HG02763 (cell line): Measurements from ENCODE around the gene MGAT4A.
"Not testable (repeated sequence)": the region's sequence is repeated elsewhere in the genome, so short reads cannot be mapped to it uniquely, and the experiment has no call there.

ENCODE experiments used
- ATAC-seq: cut with Tn5 transposase; IDR thresholded peaks from one replicate; pipeline ENCODE4 v1.9.1; 2021; ENCODE audit warnings: mild to moderate bottlenecking, moderate library complexity; ENCODE audit not compliant: unreplicated experiment

The MGAT4A gene

GRCh38 chr2:98730707-98731040, 258 bp downstream of the MGAT4A start:
- ATAC-seq, result peak; percentile 41

DNA sequence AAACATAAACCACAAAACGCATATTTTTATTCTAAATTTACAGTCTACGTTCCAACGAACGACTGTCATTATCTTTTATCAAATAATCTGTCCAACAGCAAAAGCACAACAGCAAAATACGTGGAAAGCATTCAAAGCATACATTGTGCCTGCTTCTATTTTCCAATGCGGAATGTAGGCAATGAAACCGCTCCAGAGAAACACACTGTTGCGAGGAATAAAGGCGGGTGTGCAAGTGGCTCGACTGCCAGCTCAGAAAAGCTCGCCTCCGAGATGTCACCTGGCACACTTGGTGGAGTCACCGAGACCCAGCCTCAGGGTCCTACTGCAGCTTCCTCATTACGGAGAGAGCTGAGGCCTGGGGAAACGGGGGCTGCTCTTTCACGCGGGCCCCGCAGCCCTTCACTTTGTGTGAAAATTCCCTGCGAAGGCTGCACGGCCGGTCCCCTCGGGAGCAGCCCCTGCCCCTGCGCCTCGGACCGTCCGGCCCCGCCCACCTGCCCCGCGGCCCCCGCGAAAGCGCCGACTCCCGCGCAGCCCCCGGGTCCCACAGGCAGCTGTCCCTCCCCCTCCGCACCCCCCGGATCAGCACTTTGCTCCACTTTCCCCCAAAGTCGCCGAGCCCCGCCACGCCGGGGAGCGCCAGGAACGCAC, 752 bp downstream of the MGAT4A start:
- no peak for ATAC-seq

GRCh38 chr2:98729652-98730051, 1.3 kb downstream of the MGAT4A start:
- ATAC-seq, result no peak

DNA sequence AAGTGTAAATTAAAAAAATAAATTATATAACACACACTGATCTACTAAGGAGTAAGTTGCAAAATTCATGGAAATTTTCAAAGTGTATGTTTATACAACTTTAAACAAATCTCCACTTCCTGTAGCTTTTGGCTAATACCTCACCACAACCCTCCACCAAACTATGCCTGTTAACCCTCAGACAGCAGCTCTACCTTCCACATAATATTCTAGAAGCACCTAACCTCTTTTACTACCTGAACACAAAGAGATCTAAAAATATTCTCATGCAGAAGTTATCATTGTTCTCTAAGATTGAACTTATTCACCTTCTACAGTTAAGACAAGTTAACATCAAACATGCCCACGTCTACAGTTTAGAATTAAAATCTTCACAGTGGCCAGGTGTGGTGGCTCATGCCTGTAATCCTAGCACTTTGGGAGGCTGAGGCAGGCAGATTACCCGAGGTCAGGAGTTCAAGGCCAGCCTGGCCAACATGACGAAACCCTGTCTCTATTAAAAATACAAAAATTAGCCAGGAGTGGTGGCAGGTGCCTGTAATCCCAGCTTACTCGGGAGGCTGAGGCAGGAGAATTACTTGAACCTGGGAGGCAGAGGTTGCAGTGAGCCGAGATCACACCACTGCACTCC, 2.7 kb downstream of the MGAT4A start:
- ATAC-seq, result not testable (repeated sequence)

- ATAC-seq, result no peak
Measured at GRCh38 chr2:98727369-98728087, 3.4 kb downstream of the MGAT4A start.

DNA sequence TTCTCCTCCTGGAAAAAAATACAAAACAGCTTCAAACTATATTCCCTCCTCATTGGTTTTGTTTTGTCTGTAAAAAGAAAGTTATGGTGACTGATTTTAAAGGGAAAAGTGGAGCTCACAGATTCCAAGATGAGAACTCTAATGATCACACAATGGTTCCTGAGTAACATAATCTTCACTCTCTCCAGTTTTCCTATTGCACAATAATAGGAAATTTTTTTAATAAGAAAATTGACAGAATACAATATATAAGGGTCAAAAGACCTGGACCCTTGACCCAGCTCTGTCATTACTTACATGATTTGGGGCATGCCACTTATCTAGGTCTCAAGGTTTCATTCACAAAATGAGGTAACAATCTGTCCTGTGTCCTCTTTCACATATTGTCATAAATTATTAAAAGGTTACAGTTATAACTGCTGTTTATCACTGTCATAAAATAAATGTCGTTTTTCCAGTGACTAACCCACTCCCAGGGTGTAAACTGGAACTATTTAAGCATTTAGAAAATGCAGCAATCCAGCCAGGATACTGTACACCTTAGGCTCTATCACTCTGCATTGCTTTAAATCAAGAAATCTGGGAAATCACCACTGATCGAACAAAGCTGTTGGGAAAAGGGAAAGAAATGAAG, 4.1 kb downstream of the MGAT4A start:
- no peak for ATAC-seq

GRCh38 chr2:98726205-98726604, 4.7 kb downstream of the MGAT4A start:
- ATAC-seq, result no peak

DNA sequence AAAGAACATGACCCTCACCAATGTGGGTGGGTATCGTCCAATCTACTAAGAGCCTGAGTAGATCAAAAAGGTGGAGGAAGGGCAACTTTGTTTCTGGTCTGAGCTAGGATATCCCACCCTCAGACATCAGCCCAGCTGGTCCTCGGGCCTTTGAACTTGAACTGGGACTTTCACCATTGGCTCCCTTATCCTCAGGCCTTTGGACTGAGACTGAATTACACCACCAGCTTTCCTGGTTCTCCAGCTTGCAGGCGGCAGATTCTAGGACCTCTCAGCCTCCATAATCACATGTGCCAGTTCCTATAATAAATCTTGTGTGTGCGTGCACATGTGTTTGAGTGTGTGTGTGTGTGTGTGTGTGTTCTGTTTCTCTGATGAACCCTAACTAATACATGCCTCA, 10.6 kb downstream of the MGAT4A start:
- ATAC-seq, result no peak

- no peak for ATAC-seq
Measured at GRCh38 chr2:98717621-98718020, 13.3 kb downstream of the MGAT4A start.

- no peak for ATAC-seq
Measured at GRCh38 chr2:98716786-98717185, 14.1 kb downstream of the MGAT4A start.

DNA sequence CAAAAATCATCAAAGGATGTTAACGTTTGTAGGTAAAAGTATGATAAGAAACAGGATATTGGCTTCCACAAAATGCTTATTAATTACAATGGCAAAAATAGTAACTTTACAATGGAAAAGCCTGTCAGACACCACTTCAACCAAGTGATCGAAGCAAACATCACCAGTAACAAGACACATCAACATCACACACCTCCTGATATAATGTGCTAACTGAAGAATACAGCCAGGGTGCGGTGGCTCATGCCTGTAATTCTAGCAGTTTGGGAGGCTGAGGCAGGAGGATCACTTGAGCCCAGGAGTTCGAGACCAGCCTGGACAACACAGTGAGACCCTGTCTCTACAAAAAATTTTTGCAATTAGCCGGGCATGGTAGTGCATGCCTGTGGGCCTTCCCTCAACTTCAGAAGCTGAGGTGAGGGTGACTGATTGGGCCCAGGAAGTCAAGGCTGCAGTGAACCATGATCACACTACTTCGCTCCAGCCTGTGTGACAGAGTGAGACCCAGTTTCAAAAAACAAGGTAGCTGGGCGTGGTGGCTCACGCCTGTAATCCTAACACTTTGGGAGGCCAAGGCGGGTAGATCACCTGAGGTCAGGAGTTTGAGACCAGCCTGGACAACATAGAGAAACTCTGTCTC, 15.0 kb downstream of the MGAT4A start:
- ATAC-seq, result no peak

DNA sequence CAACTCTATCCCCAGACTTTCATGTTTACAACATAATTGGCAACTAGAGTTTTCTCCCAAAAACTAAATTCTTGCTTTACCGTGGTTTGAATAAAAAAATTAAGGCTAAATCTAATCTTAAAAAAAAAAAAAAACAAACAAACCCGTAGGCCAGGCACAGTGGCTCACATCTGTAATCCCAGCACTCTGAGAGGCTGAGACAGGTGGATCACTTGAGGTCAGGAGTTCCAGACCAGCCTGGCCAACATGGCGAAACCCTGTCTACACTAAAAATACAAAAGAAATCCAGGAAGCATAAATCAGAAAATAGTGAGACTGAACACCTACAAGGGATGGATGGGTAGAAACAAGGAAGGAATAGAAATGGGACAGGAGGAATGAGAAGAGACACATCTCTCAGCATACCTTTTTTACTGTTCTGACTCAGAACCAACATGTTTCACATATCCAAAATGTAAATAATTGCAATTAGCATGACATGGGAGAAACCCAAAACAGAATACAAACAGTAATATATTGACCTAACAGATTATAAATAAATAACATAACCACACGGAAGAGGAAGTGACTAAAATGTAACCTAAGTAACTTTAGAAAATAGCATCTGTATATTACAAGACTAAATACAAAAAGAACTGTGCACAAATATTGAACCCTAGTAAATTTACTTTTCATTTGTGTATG, 17.5 kb downstream of the MGAT4A start:
- ATAC-seq, result peak; percentile 77

- ATAC-seq, result no peak
Measured at GRCh38 chr2:98712145-98712544, 18.8 kb downstream of the MGAT4A start.

DNA sequence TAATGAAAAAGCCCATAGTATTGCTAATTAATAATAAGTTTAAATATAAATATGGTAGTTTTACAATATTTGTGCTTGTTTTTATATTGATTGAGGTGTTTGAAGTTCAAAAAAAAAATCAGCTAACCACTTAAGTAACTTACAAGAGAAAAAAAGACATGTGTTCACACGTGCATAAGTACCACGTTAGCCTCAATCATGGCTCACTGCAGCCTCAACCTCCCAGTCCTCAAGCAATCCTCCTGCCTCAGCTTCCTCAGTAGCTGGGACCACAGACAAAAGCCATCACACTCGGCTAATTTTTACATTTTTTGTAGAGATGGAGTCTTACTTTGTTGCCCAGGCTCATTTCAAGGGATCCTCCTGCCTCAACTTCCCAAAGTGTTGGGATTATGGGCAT, 19.4 kb downstream of the MGAT4A start:
- ATAC-seq, result no peak

- no peak for ATAC-seq
Measured at GRCh38 chr2:98710734-98711133, 20.2 kb downstream of the MGAT4A start.

DNA sequence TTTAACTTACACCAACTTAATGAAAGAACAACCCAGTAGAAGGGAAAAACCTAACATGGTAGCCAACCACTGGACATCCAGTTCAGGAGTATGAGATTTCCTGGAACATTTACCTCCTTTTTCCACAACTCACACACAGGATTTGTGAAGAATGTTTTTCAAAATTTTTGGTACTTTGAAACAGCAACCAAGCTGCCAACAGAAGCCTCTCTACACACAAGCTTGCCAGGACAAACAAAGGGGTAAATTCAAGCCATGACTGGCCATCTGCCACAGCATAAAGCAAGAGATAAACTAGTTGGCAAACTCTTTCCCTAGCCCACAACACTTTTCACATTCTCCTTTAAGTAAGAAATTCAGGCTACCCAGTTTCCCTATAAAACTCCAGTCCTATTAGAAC, 21.4 kb downstream of the MGAT4A start:
- ATAC-seq, result no peak

GRCh38 chr2:98708396-98709186, 22.3 kb downstream of the MGAT4A start:
- ATAC-seq, result no peak

DNA sequence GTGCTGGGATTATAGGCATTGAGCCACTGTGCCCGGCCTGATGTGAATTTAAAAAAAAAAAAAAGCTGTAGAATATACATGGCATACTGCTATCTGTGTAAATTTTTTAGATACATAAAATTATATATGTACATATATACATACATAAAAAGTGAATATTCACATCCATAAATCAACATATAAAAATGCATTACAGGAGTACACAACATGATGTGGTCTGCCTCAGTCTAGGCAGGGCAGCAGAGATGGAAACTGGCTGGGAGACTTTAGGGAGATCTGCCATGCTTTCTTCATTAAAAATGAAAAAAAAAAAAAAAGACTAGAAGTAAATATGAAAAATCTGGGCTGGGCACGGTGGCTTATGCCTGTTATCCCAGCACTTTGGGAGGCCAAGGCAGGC, 24.3 kb downstream of the MGAT4A start:
- ATAC-seq, result no peak

- no peak for ATAC-seq
Measured at GRCh38 chr2:98705333-98705617, 25.7 kb downstream of the MGAT4A start.
